ENCODE results near the gene LRIT1.
"Not testable (repeated sequence)": the region's sequence is repeated elsewhere in the genome, so short reads cannot be mapped to it uniquely, and the experiment has no call there.

DNA sequence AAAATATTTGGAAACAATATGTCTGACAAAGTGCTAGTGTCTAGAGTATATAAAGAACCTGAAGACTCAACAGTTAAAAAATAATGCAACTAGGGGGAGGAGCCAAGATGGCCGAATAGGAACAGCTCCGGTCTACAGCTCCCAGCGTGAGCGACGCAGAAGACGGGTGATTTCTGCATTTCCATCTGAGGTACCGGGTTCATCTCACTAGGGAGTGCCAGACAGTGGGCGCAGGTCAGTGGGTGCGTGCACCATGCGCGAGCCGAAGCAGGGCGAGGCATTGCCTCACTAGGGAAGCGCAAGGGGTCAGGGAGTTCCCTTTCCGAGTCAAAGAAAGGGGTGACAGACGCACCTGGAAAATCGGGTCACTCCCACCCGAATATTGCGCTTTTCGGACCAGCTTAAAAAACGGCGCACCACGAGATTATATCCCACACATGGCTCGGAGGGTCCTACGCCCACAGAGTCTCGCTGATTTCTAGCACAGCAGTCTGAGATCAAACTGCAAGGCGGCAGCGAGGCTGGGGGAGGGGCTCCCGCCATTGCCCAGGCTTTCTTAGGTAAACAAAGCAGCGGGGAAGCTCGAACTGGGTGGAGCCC is 38.6 kb upstream of the LRIT1 start:
- TF ChIP-seq ZNF8 (CRISPR knock-in tag; IDR thresholded peaks at IDR 0.05); CSDC2 (CRISPR knock-in tag; IDR thresholded peaks at IDR 0.05); ARNTL (CRISPR knock-in tag; IDR thresholded peaks at IDR 0.05; ENCODE audit: borderline replicate concordance, low read depth); GLIS3 (CRISPR knock-in tag; IDR thresholded peaks at IDR 0.05); BACH2 (CRISPR knock-in tag; IDR thresholded peaks at IDR 0.05; ENCODE audit: borderline replicate concordance); OSR1 (CRISPR knock-in tag; IDR thresholded peaks at IDR 0.05); ZNF70 (CRISPR knock-in tag; IDR thresholded peaks at IDR 0.05); PPARA (CRISPR knock-in tag; IDR thresholded peaks at IDR 0.05; ENCODE audit: borderline replicate concordance); ZFP30 (CRISPR knock-in tag; IDR thresholded peaks at IDR 0.05); TCF4 (CRISPR knock-in tag; IDR thresholded peaks at IDR 0.05; ENCODE audit: borderline replicate concordance): not testable (repeated sequence)
- TF ChIP-seq, protein P1, sequence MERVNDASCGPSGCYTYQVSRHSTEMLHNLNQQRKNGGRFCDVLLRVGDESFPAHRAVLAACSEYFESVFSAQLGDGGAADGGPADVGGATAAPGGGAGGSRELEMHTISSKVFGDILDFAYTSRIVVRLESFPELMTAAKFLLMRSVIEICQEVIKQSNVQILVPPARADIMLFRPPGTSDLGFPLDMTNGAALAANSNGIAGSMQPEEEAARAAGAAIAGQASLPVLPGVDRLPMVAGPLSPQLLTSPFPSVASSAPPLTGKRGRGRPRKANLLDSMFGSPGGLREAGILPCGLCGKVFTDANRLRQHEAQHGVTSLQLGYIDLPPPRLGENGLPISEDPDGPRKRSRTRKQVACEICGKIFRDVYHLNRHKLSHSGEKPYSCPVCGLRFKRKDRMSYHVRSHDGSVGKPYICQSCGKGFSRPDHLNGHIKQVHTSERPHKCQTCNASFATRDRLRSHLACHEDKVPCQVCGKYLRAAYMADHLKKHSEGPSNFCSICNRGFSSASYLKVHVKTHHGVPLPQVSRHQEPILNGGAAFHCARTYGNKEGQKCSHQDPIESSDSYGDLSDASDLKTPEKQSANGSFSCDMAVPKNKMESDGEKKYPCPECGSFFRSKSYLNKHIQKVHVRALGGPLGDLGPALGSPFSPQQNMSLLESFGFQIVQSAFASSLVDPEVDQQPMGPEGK (CRISPR knock-in tag; IDR thresholded peaks at IDR 0.05; ENCODE audit: borderline replicate concordance), result not testable (repeated sequence)
- TF ChIP-seq, protein P2, sequence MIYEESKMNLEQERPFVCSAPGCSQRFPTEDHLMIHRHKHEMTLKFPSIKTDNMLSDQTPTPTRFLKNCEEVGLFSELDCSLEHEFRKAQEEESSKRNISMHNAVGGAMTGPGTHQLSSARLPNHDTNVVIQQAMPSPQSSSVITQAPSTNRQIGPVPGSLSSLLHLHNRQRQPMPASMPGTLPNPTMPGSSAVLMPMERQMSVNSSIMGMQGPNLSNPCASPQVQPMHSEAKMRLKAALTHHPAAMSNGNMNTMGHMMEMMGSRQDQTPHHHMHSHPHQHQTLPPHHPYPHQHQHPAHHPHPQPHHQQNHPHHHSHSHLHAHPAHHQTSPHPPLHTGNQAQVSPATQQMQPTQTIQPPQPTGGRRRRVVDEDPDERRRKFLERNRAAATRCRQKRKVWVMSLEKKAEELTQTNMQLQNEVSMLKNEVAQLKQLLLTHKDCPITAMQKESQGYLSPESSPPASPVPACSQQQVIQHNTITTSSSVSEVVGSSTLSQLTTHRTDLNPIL (CRISPR knock-in tag; IDR thresholded peaks at IDR 0.05; ENCODE audit: low read depth), result not testable (repeated sequence)
